NCI-H1930 (cell line): ENCODE results near the gene CTBP2.
"Not testable (repeated sequence)": the region's sequence is repeated elsewhere in the genome, so short reads cannot be mapped to it uniquely, and the experiment has no call there.

Source experiments
- DNase-seq, 2 experiments: peaks; one replicate each; lab custom pipeline; 2025; lab: John Stamatoyannopoulos, UW

CTBP2 gene

DNA sequence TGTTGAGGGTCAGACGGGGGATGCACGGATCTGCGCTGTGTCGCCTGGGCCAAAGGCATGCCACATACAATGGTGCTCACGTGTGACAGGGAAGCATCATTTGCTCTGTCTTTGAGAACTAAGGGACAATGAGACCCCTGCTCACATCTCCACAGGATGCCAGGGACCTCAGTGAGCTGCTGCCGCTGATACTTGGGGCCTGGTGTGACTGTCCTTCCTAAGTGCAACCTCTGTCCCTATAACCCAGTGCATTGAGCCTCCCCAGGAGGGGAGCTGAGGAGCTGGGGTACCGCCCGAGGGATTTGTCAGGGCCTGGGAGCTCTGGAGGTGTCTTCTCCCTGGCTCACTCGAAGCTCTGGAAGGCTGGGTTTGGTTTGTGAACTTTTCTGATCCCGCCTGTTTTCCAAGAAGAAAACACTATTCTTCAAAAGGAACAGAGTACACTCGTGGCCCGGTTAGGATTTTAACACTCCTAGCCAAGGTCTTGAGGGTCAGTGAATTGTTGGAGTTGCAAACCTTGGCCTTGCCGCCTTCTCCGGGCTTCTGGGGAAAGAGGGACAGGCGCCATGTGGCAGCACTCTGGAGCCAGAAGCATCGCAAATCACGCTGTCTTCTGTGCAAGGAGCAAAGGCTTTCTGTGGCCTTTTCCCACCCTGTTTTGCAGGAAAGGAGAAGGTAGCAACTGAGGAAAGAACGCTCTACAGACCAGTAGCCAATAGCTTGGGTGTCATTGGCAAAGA lies 26.2 kb upstream of the CTBP2 start:
- DNase-seq: no peak

GRCh38 chr10:125179107-125179506 lies 18.7 kb upstream of the CTBP2 start:
- DNase-seq: not testable (repeated sequence)

DNA sequence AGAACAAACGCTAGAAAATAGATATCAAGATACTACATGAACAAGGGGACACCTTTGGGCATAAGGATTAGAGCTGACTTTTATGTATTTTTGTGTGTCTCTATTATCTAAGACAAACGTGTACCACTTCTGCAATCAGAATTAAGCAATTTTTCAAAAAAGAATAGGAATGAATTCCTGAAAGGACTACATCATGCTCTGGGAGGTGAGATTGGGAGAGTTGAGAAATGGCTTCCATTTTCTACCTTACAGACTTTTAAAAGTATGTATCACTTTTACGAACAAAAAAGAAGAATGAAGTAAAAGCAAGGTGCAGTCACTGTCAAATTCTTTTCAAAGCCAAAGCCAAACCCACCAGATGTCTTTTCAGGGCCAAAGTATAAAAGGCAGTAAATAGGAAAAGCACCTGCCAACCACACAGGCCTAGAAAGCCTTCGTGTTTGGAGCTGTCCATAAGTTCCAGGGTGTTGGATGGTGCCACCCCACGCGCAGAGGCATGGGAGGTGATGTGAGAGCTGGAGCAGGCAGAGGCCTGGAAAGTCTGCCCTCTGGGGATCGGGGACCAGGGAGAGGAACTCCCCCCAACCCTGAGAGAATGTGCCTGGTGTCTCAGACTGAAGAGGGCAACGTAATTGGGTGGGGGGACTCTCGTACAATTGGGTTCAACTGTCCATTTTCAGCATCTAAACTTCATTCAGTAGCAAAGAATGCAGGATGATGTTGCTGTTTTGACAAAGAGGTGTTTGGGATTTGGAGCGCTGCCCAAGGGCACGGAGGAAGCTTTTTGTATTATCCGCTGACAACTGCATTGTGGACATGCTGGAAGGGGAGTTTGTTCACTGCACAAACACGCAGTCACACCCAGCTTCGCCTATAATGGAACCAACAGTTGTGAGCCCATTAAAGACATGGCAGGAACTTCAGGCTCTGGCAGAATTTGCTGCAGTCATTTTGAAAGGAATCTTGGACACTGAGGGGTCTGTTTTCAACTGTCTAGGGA lies 17.6 kb upstream of the CTBP2 start:
- DNase-seq: no peak

- DNase-seq: no peak
These were observed 15.4 kb upstream of the CTBP2 start for GRCh38 chr10:125175807-125176206.

DNA sequence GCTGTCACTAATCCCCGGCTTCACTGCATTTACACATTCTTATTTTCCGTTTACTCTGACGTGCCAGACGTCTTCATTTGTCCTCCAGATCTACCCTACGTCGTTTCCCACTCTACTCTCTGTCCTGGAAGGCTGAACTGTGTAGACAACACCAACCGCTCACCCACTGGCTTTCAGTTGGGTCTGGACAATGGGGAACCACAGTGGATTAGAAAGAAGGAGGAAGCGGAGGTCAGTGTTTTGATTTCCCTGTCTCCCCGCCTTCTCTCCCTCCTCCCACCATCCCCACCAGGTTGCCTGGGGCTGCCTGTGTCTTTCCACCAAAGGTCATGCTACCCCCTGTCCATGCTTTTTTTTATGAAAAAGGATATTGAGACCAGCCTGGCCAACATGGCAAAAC lies 14.0 kb upstream of the CTBP2 start:
- DNase-seq: no peak

GRCh38 chr10:125172694-125173093 lies 12.3 kb upstream of the CTBP2 start:
- DNase-seq: no peak

DNA sequence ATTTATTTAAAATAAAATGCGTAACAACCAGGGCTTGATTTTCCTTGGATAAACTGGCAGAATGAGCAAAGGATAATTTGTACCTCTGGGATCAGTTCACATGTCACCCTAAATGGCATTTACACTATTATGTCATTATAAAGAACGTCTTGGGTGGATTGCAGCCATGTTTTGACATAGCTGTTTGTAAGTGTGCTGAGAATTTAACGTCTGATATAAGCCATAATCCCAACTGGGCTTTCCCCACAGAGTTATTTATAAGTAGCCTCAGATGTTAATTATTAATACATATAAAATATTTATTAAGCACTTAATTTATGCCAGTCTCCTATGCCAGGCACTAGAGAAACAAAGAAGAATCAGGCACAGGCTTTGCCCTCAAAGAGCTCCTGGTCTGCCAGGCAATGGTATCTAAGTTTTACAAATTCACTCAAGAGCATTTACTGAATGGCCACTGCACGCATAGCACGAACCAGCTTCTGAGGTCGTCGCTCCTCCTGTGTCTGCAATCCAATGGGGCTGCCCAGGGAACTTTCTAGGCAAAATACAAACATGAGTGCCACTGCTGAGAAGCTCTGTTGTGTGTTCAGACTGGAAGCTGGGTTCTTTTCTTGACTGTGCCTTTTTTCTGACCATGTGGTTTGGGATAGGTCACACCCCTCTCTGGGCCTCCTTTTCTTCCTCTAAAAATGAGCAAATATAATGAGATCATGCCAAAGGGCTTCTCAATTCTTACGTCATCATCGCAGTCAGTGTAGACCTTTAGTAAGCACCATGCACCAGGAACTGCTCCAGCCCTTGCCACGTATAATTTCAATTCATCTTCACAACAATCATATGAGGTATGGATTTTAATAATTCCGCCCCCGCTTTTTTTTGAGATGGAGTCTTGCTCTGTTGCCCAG lies 11.3 kb upstream of the CTBP2 start:
- no peak for DNase-seq

DNA sequence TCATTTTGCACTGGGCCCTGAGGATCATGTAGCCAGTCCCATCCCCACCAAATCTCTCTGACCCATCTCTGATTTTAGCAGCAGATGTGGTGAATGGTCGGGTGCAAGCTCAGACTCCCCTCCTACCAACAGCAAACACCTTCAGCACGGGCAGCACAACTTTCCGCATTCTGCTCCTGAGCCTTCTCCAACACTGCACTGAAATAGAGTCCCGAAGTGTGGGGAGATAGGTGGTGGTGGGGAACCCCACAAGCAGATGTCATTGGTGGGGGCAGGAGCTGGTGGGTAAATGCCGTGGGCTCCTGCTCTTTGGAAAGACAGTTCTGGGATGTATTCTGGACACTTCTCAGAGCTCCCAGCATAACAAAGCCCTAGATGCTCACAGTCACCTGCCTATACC lies 9.6 kb upstream of the CTBP2 start:
- no peak for DNase-seq

DNA sequence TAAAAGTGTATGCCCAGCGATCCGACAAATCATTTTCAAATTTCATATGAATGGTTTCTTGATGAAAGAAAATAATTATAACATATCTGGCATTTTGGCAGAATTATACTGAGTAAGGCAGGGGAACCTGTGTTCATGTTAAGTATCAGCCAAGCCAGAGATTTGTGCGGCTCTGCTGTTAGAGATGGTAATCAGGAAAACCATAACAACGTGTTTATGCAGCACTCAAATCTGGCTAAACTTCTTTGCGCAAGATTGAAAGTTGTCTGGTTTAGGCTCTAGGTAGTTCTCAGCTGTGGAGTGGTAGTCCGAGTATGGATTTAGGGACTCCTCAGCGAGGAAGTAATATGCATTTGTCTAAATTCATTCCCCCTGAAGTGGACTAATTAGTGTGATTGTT lies 8.9 kb upstream of the CTBP2 start:
- no peak for DNase-seq

- DNase-seq: no peak
These were observed 6.3 kb upstream of the CTBP2 start for GRCh38 chr10:125166658-125167057.

DNA sequence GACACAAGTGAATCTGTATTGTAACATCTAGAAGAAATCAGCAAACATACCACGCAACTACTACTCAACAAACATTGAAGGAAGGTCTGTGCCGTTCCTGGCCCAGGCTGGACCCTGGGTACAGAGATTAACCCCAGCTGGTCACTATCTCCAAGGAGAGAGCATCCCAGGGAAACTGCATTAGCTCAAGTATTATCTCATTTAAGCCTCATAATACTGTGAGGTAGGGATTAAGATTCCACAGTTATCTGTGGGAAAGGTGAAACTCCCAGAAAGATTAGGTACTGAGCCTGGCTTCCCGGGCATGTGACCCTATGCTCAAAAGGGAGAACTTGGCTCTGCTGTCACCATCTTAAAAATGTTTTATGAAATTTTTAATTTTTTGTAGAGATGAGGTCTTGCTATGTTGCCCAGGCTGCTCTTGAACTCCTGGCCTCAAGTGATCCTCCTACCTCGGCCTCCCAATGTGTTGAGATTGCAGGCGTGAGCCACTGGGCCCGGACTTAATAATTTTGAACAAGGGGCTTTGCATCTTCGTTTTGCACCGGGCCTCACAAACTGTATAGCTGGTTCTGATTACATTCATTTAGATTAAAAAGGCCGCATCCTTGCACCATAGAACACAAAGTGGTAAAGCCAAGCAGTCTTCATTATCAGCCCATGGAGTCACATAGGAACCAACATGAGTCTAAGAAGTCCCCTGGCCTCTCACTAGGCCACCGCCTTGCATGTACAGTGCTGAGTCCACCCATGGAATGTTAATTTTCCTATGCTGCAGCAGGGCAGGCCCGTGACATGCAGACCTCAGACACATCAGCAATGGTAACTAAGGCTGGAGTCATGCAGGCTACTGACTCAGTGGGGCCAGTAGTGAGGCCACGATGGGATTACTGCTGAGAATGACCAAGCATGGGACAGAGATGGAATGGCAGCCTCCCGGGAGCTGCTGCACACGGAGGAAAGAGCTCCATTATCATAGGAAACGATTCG lies 5.5 kb upstream of the CTBP2 start:
- DNase-seq: no peak

DNA sequence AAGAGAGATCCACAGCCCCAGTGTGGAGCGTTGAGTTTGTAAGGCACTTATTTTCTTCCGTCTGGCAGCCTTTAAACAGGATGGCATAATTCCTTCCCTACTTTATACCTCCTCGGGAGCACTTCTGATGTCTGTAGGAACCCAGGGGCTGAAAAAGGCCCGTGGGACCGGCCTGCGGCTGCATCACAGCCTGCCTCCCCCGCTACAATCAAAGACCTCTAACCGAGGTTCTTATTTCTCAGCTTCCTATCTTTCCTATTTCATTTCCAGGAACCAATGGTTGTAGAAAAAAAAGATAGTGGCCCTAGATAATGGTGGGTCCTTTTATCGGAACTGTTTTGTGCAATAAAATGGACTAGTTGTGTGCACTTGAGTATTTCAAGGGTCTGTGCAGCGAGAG lies 4.1 kb upstream of the CTBP2 start:
- DNase-seq: no peak

DNA sequence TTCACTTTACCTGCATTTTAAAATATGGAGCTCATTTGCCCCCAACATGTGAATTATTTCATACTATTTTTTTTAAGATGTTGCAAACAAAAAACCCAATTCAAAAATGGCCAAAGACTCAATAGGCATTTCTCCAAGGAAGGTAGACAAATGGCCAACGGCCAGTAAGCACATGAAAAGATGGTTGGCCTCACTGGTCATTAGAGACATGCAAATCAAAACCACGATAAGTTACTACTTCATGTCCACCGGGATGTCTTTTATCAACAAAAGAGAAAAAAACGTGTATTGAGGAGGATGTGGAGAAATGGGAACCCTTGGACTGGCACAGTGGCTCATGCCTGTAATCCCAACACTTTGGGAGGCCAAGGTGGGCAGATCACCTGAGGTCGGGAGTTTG lies 3.4 kb upstream of the CTBP2 start:
- DNase-seq: no peak

DNA sequence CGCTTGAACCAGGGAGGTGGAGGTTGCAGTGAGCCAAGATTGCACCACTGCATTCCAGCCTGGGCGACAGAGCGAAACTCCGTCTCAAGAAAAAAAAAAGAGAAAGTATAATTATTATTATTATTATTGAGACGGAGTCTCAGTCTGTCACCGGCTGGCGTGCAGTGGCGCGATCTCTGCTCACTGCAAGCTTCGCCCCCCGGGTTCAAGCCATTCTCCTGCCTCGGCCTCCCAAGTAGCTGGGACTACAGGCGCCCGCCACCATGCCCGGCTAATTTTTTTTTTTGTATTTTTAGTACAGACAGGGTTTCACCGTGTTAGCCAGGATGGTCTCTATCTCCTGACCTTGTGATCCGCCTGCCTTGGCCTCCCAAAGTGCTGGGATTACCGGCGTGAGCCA lies 2.9 kb upstream of the CTBP2 start:
- DNase-seq: not testable (repeated sequence)

GRCh38 chr10:125162120-125162931 lies 2.0 kb upstream of the CTBP2 start:
- DNase-seq: no peak

GRCh38 chr10:125161707-125162119 lies 1.4 kb upstream of the CTBP2 start:
- DNase-seq: no peak

DNA sequence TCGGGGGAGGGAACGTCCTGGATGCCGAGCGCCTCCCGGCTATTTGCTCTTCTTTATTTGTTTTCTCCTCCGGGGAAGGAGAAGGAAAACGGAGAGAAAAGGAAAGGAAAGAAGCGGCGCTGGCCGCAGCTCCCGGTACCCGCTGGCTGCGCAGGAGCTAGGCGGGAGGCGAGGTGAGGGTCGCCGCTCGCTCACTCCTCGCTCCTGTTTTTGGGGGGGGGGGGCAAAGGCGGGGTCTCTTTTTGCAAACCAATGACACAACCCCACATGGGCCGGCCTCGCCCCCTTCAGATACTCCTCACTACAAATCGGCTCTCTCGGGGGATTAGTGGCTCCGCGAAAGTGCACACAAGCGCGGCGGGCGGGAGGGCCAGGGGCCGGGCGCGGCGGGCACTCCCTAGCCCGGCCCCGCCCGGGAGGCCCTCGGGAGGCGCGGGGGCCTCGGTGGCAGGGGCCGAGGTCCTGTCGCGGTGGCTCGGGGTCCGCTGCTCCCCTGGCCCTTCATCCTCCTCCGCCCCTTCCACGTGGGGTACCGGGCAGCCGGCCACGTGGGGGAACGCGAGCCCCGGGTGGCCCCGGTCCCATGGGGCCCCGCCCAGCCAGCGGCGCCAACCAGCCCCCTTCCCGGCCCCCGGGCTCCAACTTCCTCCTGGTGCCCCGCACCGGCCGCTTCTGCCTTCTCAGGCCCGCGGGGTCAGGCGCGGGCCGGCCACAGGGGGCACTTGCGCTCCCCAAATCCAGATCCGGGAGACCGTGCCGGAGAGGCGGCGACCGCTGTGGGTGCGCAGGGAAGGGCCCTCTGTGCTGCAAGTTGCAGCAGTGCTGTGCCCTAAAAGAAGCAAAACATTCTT lies 718 bp upstream of the CTBP2 start:
- DNase-seq: peak; percentile 61 to 76

- no peak for DNase-seq
These were observed 854 bp downstream of the CTBP2 start for GRCh38 chr10:125159486-125159931.
